Loucy (cell line): ENCODE data around the gene ALKBH3.

Source experiments
- H2AFZ ChIP-seq: fragments of 200-600 bp; sonication (generic); 2 replicates; pipeline ENCODE4 v1.6.0; 2016; ENCODE audit warnings: antibody characterized with exemption, mild to moderate bottlenecking, low read length, moderate library complexity
- H3F3A ChIP-seq: fragments of 200-600 bp; 2 replicates; pipeline ENCODE4 v1.6.0; 2016; ENCODE audit warnings: antibody characterized with exemption, low read depth, mild to moderate bottlenecking
- H3K27me3 ChIP-seq: fragments of 200-600 bp; sonication (generic); 2 replicates; pipeline ENCODE4 v1.6.1; 2014; ENCODE audit warnings: low read length, mild to moderate bottlenecking; ENCODE audit not compliant: insufficient read depth, poor library complexity, severe bottlenecking
- H3K36me3 ChIP-seq: fragments of 200-600 bp; sonication (generic); 2 replicates; pipeline ENCODE4 v1.6.1; 2016; ENCODE audit warnings: low read length; ENCODE audit not compliant: insufficient read depth
- H3K4me1 ChIP-seq: fragments of 200-600 bp; sonication (generic); 2 replicates; pipeline ENCODE4 v1.5.1; 2014; ENCODE audit warnings: low read length, mild to moderate bottlenecking; ENCODE audit not compliant: insufficient read depth, poor library complexity, severe bottlenecking
- H3K4me2 ChIP-seq: fragments of 200-600 bp; sonication (generic); 2 replicates; pipeline ENCODE4 v1.6.0; 2014; ENCODE audit warnings: antibody characterized with exemption, low read length, low read depth, mild to moderate bottlenecking; ENCODE audit not compliant: poor library complexity, severe bottlenecking
- H3K4me3 ChIP-seq: fragments of 200-600 bp; sonication (generic); 2 replicates; pipeline ENCODE4 v1.5.1; 2014; ENCODE audit warnings: low read length, mild to moderate bottlenecking, mixed read lengths; ENCODE audit not compliant: poor library complexity, severe bottlenecking
- H3K79me2 ChIP-seq: fragments of 200-600 bp; sonication (generic); 2 replicates; pipeline ENCODE4 v1.6.1; 2014; ENCODE audit warnings: low read length; ENCODE audit not compliant: insufficient read depth
- H3K9ac ChIP-seq: fragments of 200-600 bp; sonication (generic); 2 replicates; pipeline ENCODE4 v1.6.0; 2014; ENCODE audit warnings: mild to moderate bottlenecking, low read depth, low read length, moderate library complexity; ENCODE audit not compliant: poor library complexity, severe bottlenecking
- H3K9me2 ChIP-seq: fragments of 200-600 bp; sonication (generic); replicated peaks from 2 replicates; pipeline ENCODE4 v1.6.1; 2016; ENCODE audit warnings: low read depth, low read length, mixed read lengths
- H3K9me3 ChIP-seq: fragments of 200-600 bp; sonication (generic); 2 replicates; pipeline ENCODE4 v1.6.1; 2014; ENCODE audit warnings: mild to moderate bottlenecking, antibody characterized with exemption, low read length, low read depth; ENCODE audit not compliant: insufficient read depth
- H4K20me1 ChIP-seq: fragments of 200-600 bp; sonication (generic); 2 replicates; pipeline ENCODE4 v1.6.0; 2014; ENCODE audit warnings: antibody characterized with exemption, low read length, mild to moderate bottlenecking; ENCODE audit not compliant: insufficient read depth, poor library complexity, severe bottlenecking
- EZH2phosphoT487 ChIP-seq: fragments of 200-600 bp; IDR thresholded peaks from 2 replicates; pipeline ENCODE4 v1.6.1; 2018; ENCODE audit warnings: antibody characterized with exemption, mild to moderate bottlenecking, moderate library complexity, borderline replicate concordance
- TF ChIP-seq, protein P1 (sequence below): fragments of 200-600 bp; sonication (generic); conservative IDR thresholded peaks from 2 replicates; pipeline ENCODE4 v1.5.1; 2014; ENCODE audit warnings: mild to moderate bottlenecking, antibody characterized with exemption, low read length

The ALKBH3 gene

GRCh38 chr11:43967661-43968060 lies 87.0 kb downstream of the ALKBH3 start:
- Histone ChIP-seq H3K9ac (no peak overlapping the region), H3K4me1 (no peaks in the 10 kb centered on the region), H3K9me2 (no peaks in the 10 kb centered on the region), H2AFZ (no peak overlapping the region), H3K79me2 (no peaks in the 10 kb centered on the region), H3F3A (no peaks in the 10 kb centered on the region), H3K36me3 (no peaks in the 10 kb centered on the region), H3K9me3 (no peaks in the 10 kb centered on the region), H3K4me3 (no peak overlapping the region), H3K4me2 (no peak overlapping the region), H4K20me1 (no peaks in the 10 kb centered on the region), H3K27me3 (peaks cover 4% of the 10 kb centered on the region)
- TF ChIP-seq, protein P1, sequence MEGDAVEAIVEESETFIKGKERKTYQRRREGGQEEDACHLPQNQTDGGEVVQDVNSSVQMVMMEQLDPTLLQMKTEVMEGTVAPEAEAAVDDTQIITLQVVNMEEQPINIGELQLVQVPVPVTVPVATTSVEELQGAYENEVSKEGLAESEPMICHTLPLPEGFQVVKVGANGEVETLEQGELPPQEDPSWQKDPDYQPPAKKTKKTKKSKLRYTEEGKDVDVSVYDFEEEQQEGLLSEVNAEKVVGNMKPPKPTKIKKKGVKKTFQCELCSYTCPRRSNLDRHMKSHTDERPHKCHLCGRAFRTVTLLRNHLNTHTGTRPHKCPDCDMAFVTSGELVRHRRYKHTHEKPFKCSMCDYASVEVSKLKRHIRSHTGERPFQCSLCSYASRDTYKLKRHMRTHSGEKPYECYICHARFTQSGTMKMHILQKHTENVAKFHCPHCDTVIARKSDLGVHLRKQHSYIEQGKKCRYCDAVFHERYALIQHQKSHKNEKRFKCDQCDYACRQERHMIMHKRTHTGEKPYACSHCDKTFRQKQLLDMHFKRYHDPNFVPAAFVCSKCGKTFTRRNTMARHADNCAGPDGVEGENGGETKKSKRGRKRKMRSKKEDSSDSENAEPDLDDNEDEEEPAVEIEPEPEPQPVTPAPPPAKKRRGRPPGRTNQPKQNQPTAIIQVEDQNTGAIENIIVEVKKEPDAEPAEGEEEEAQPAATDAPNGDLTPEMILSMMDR = no peak
- no peak for TF ChIP-seq EZH2phosphoT487

GRCh38 chr11:43968719-43969118 lies 88.1 kb downstream of the ALKBH3 start:
- H3K9ac ChIP-seq = no peak overlapping the region
- H3K4me1 ChIP-seq = no peaks in the 10 kb centered on the region
- H3K9me3 ChIP-seq = no peaks in the 10 kb centered on the region
- no peaks in the 10 kb centered on the region for H3K36me3 ChIP-seq
- H4K20me1 ChIP-seq = no peaks in the 10 kb centered on the region
- no peaks in the 10 kb centered on the region for H3K79me2 ChIP-seq
- no peak overlapping the region for H3K4me2 ChIP-seq
- no peak overlapping the region for H2AFZ ChIP-seq
- H3K27me3 ChIP-seq = peaks cover 4% of the 10 kb centered on the region
- no peaks in the 10 kb centered on the region for H3F3A ChIP-seq
- no peak for TF ChIP-seq EZH2phosphoT487
- TF ChIP-seq, protein P1 = no peak
- no peaks in the 10 kb centered on the region for H3K9me2 ChIP-seq
- H3K4me3 ChIP-seq = no peak overlapping the region

DNA sequence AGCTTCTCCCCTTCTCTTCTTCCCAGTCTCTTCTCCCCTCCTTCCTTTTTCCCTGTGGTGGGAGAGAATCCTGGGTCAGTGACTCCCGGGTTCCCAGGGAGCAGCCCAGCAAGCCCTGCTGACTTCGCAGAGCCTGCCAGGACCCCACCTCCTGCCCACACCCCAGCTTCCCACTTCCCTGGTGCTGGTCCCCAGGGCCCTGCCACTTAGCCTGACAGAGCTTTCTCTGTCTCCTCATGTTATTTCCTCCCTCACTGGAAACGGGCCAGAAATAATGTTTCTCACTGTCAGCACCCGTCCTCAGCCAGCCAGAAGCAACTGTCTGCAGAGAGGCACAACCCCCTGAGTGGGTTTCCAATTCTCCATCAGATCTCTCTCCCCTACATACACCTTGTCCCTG lies 88.9 kb downstream of the ALKBH3 start:
- Histone ChIP-seq H3K4me1 (no peaks in the 10 kb centered on the region), H3F3A (no peaks in the 10 kb centered on the region), H3K4me3 (no peak overlapping the region), H2AFZ (no peak overlapping the region), H3K9ac (no peak overlapping the region), H3K9me3 (no peaks in the 10 kb centered on the region; the same call in 1 of the 2 replicates), H3K27me3 (peaks cover 4% of the 10 kb centered on the region), H3K36me3 (no peaks in the 10 kb centered on the region), H3K4me2 (no peak overlapping the region), H3K79me2 (no peaks in the 10 kb centered on the region), H4K20me1 (no peaks in the 10 kb centered on the region), H3K9me2 (no peaks in the 10 kb centered on the region)
- TF ChIP-seq EZH2phosphoT487 = no peak
- TF ChIP-seq, protein P1 = no peak
